H9 (cell line): ENCODE data around the gene TAF4. TPM values are rescaled to one million over a fixed set of nuclear protein-coding genes. Genes with fewer than 3 reads are reported as not detected.

Experiments
- DNase-seq: peaks from one replicate; pipeline ENCODE4 v3.0.0-alpha.2; 2017
- H2AFZ ChIP-seq: one replicate; pipeline ENCODE4 v1.6.1; 2013; ENCODE audit warnings: mild to moderate bottlenecking, low read length, control low read depth, moderate library complexity
- H2AK5ac ChIP-seq: 2 replicates; pipeline ENCODE4 v1.6.1; 2013; ENCODE audit warnings: low read length, control low read depth, mixed read lengths; ENCODE audit not compliant: insufficient read length
- H2BK120ac ChIP-seq: one replicate; pipeline ENCODE4 v1.6.1; 2013; ENCODE audit warnings: low read depth, mild to moderate bottlenecking, low read length, control low read depth, inconsistent platforms; ENCODE audit not compliant: poor library complexity, severe bottlenecking
- H2BK12ac ChIP-seq: 2 replicates; pipeline ENCODE4 v1.6.1; 2013; ENCODE audit warnings: low read length, control low read depth, mixed read lengths, low read depth; ENCODE audit not compliant: insufficient read length
- H2BK15ac ChIP-seq: 2 replicates; pipeline ENCODE4 v1.6.1; 2013; ENCODE audit warnings: low read depth, low read length, control low read depth
- H2BK20ac ChIP-seq: one replicate; pipeline ENCODE4 v1.6.1; 2013; ENCODE audit warnings: low read depth, mild to moderate bottlenecking, low read length, control low read depth, inconsistent platforms; ENCODE audit not compliant: poor library complexity, severe bottlenecking
- H2BK5ac ChIP-seq: 2 replicates; pipeline ENCODE4 v1.6.1; 2013; ENCODE audit warnings: low read length, control low read depth, mixed read lengths; ENCODE audit not compliant: insufficient read length
- H3K14ac ChIP-seq: 2 replicates; pipeline ENCODE4 v1.6.1; 2013; ENCODE audit warnings: low read length, control low read depth; ENCODE audit not compliant: insufficient read depth
- H3K18ac ChIP-seq: 2 replicates; pipeline ENCODE4 v1.6.1; 2013; ENCODE audit warnings: low read depth, mild to moderate bottlenecking, mixed read lengths, low read length, control low read depth; ENCODE audit not compliant: insufficient read length
- H3K23ac ChIP-seq: 2 replicates; pipeline ENCODE4 v1.6.1; 2013; ENCODE audit warnings: low read length, control low read depth, mixed read lengths, low read depth; ENCODE audit not compliant: insufficient read length
- H3K23me2 ChIP-seq: 2 replicates; pipeline ENCODE4 v1.6.1; 2013; ENCODE audit warnings: low read depth, mild to moderate bottlenecking, mixed read lengths, low read length, control low read depth; ENCODE audit not compliant: insufficient read length, poor library complexity, severe bottlenecking
- H3K27ac ChIP-seq: 2 replicates; pipeline ENCODE4 v1.5.1; 2013; ENCODE audit warnings: low read length, control low read depth, mixed read lengths, low read depth; ENCODE audit not compliant: insufficient read length
- H3K27me3 ChIP-seq: 2 replicates; pipeline ENCODE4 v1.6.1; 2013; ENCODE audit warnings: low read length, control low read depth, inconsistent platforms; ENCODE audit not compliant: insufficient read depth
- H3K4ac ChIP-seq: 2 replicates; pipeline ENCODE4 v1.6.1; 2013; ENCODE audit warnings: low read depth, mild to moderate bottlenecking, control low read depth, inconsistent platforms, low read length, moderate library complexity
- H3K4me1 ChIP-seq: 2 replicates; pipeline ENCODE4 v1.6.1; 2013; ENCODE audit warnings: low read length, control low read depth, inconsistent platforms; ENCODE audit not compliant: insufficient read depth
- H3K4me2 ChIP-seq: 2 replicates; pipeline ENCODE4 v1.6.1; 2013; ENCODE audit warnings: low read length, control low read depth, mixed read lengths; ENCODE audit not compliant: insufficient read length, insufficient read depth
- H3K56ac ChIP-seq: 2 replicates; pipeline ENCODE4 v1.6.1; 2013; ENCODE audit warnings: low read depth, mild to moderate bottlenecking, mixed read lengths, low read length, control low read depth; ENCODE audit not compliant: insufficient read length
- H3K79me1 ChIP-seq: 2 replicates; pipeline ENCODE4 v1.6.1; 2013; ENCODE audit warnings: low read depth, mild to moderate bottlenecking, moderate library complexity, low read length, control low read depth, inconsistent platforms; ENCODE audit not compliant: insufficient read depth, poor library complexity, severe bottlenecking
- H3K79me2 ChIP-seq: 2 replicates; pipeline ENCODE4 v1.6.1; 2013; ENCODE audit warnings: low read length, control low read depth, inconsistent platforms; ENCODE audit not compliant: insufficient read depth
- H3K9ac ChIP-seq: 2 replicates; pipeline ENCODE4 v1.6.1; 2013; ENCODE audit warnings: low read length, control low read depth, mixed read lengths; ENCODE audit not compliant: insufficient read length; ENCODE audit errors: extremely low read depth
- H3K9me3 ChIP-seq: one replicate; pipeline ENCODE4 v1.6.1; 2013; ENCODE audit warnings: low read depth, low read length, inconsistent platforms; ENCODE audit not compliant: control insufficient read depth
- H3T11ph ChIP-seq: one replicate; pipeline ENCODE4 v1.6.1; 2013; ENCODE audit warnings: mild to moderate bottlenecking, low read length, control low read depth, inconsistent platforms
- H4K20me1 ChIP-seq: one replicate; pipeline ENCODE4 v1.6.1; 2013; ENCODE audit not compliant: control insufficient read depth, insufficient read length, insufficient read depth
- H4K5ac ChIP-seq: 2 replicates; pipeline ENCODE4 v1.6.1; 2013; ENCODE audit warnings: low read depth, mild to moderate bottlenecking, mixed read lengths, low read length, control low read depth; ENCODE audit not compliant: insufficient read length
- H4K8ac ChIP-seq: replicated peaks from 2 replicates; pipeline ENCODE4 v1.6.1; 2013; ENCODE audit warnings: low read length, control low read depth, mixed read lengths, low read depth; ENCODE audit not compliant: insufficient read length
- H4K91ac ChIP-seq: 2 replicates; pipeline ENCODE4 v1.6.1; 2013; ENCODE audit warnings: low read depth, mild to moderate bottlenecking, moderate library complexity, mixed read lengths, low read length, control low read depth; ENCODE audit not compliant: insufficient read length
- H3K27ac Mint-ChIP-seq, 3 experiments: 2 replicates in 2 of 3; 3 replicates in 1 of 3; pipeline ENCODE4 v1.8.0; 2020 to 2021; ENCODE audit warnings: mixed read lengths in 3 of 3, mild to moderate bottlenecking in 1 of 3, moderate library complexity in 1 of 3
- H3K27me3 Mint-ChIP-seq: 2 replicates; pipeline ENCODE4 v1.8.0; 2021; ENCODE audit warnings: low read depth, mild to moderate bottlenecking, moderate library complexity, mixed read lengths
- H3K36me3 Mint-ChIP-seq, 3 experiments: 2 replicates in 2 of 3; 3 replicates in 1 of 3; pipeline ENCODE4 v1.8.0; 2020 to 2021; ENCODE audit warnings: low read depth in 3 of 3, mixed read lengths in 3 of 3; ENCODE audit not compliant: insufficient read depth in 1 of 3
- H3K4me1 Mint-ChIP-seq, 2 experiments: 2 replicates each; pipeline ENCODE4 v1.8.0; 2020; ENCODE audit warnings: mixed read lengths in 2 of 2
- H3K4me3 Mint-ChIP-seq, 2 experiments: 2 replicates in 1 of 2; 3 replicates in 1 of 2; pipeline ENCODE4 v1.8.0; 2020 to 2021; ENCODE audit warnings: mild to moderate bottlenecking in 2 of 2, mixed read lengths in 2 of 2, moderate library complexity in 1 of 2
- H3K9me3 Mint-ChIP-seq, 2 experiments: 2 replicates in 1 of 2; 3 replicates in 1 of 2; pipeline ENCODE4 v1.8.0; 2020; ENCODE audit warnings: mild to moderate bottlenecking in 2 of 2, mixed read lengths in 2 of 2, moderate library complexity in 1 of 2
- CTCF ChIP-seq: fragments of 200-600 bp; sonication (generic); conservative IDR thresholded peaks from 3 replicates; pipeline ENCODE4 v1.8.0; 2021; ENCODE audit warnings: antibody characterized with exemption, mild to moderate bottlenecking
- WGBS: extraction: QIAGEN DNeasy Blood & Tissue Kit; methylation state at CpG from one replicate; pipeline ENCODE4 v1.1.7; 2013; ENCODE audit warnings: missing lambda C conversion rate, low lambda C conversion rate, mixed read lengths; ENCODE audit not compliant: insufficient read length; ENCODE audit errors: extremely low coverage; 5-methylcytosine and 5-hydroxymethylcytosine counted together
- total RNA-seq: library from RNA; stranded (reverse); gene quantifications from 2 replicates; pipeline ENCODE4 v1.2.1, GENCODE V29; 2021

Gene TAF4
- total RNA-seq, 1 experiment from 2014 or later: 30.8 TPM

GRCh38 chr20:62048346-62048761 lies 17.3 kb downstream of the TAF4 start:
- peaks cover 2% of the 10 kb centered on the region for H3K79me1 ChIP-seq
- H2AK5ac ChIP-seq: no peak overlapping the region
- no peak overlapping the region for H4K5ac ChIP-seq
- no peak overlapping the region for H2BK15ac ChIP-seq
- peaks cover 48% of the 10 kb centered on the region; the same call in 1 of the 2 replicates for H3K79me2 ChIP-seq
- no peak for TF ChIP-seq CTCF
- no peak overlapping the region for H3K23ac ChIP-seq
- no peak overlapping the region for H3T11ph ChIP-seq
- H3K14ac ChIP-seq: no peak overlapping the region; the same call in 1 of the 2 replicates
- peaks cover 9% of the 10 kb centered on the region for H4K20me1 ChIP-seq
- H3K27me3 ChIP-seq: no peaks in the 10 kb centered on the region
- no peak overlapping the region for H4K8ac ChIP-seq
- H3K23me2 ChIP-seq: no peaks in the 10 kb centered on the region
- no peaks in the 10 kb centered on the region for H3K9me3 Mint-ChIP-seq
- H4K91ac ChIP-seq: no peak overlapping the region
- no peak for DNase-seq
- H2AFZ ChIP-seq: no peak overlapping the region
- H2BK5ac ChIP-seq: no peak overlapping the region
- H2BK20ac ChIP-seq: no peak overlapping the region
- H2BK120ac ChIP-seq: no peak overlapping the region
- H3K56ac ChIP-seq: no peak overlapping the region
- no CpG with 5 or more reads among the region's 7 CpGs for WGBS
- no peak overlapping the region for H3K27ac ChIP-seq
- no peak overlapping the region for H3K9ac ChIP-seq
- no peaks in the 10 kb centered on the region; the same call in 1 of the 2 replicates for H3K4me1 ChIP-seq
- H2BK12ac ChIP-seq: no peak overlapping the region
- H3K4me3 Mint-ChIP-seq: no peak overlapping the region
- H3K27ac Mint-ChIP-seq: no peak overlapping the region
- H3K4me1 Mint-ChIP-seq: peaks cover 67 to 73% of the 10 kb centered on the region in 2 experiments
- H3K9me3 ChIP-seq: no peaks in the 10 kb centered on the region
- no peak overlapping the region for H3K18ac ChIP-seq
- no peak overlapping the region for H3K4ac ChIP-seq
- H3K4me2 ChIP-seq: no peak overlapping the region
- H3K36me3 Mint-ChIP-seq: peaks cover 0 to 3% (median 3%) of the 10 kb centered on the region in 3 experiments; a peak in 2 of 7 replicates
- H3K27me3 Mint-ChIP-seq: no peaks in the 10 kb centered on the region; the same call in 1 of the 2 replicates
